Trophoblast cell (in vitro differentiated cells and primary cell): Measurements from ENCODE around the gene ARHGEF11.

ENCODE experiments used
- DNase-seq, 2 donors: peaks; one replicate each; pipeline ENCODE4 v3.0.0-alpha.2; 2016
- H2AFZ ChIP-seq: 2 replicates; pipeline ENCODE4 v1.6.1; 2013; ENCODE audit warnings: low read length, moderate library complexity, mild to moderate bottlenecking; ENCODE audit not compliant: insufficient read depth, poor library complexity
- H2AK5ac ChIP-seq: 2 replicates; pipeline ENCODE4 v1.6.1; 2013; ENCODE audit warnings: mild to moderate bottlenecking, low read length
- H2BK120ac ChIP-seq: 2 replicates; pipeline ENCODE4 v1.6.1; 2013; ENCODE audit warnings: low read length, mild to moderate bottlenecking, moderate library complexity; ENCODE audit not compliant: insufficient read depth, poor library complexity
- H2BK12ac ChIP-seq: 2 replicates; pipeline ENCODE4 v1.6.1; 2013; ENCODE audit warnings: mild to moderate bottlenecking, low read length, moderate library complexity
- H2BK5ac ChIP-seq: 2 replicates; pipeline ENCODE4 v1.6.1; 2013; ENCODE audit warnings: low read length, low read depth, moderate library complexity, mild to moderate bottlenecking; ENCODE audit not compliant: poor library complexity
- H3K14ac ChIP-seq: 2 replicates; pipeline ENCODE4 v1.6.1; 2013; ENCODE audit warnings: mild to moderate bottlenecking, low read length
- H3K18ac ChIP-seq: 2 replicates; pipeline ENCODE4 v1.6.1; 2013; ENCODE audit warnings: mild to moderate bottlenecking, low read length
- H3K23ac ChIP-seq: 2 replicates; pipeline ENCODE4 v1.6.1; 2013; ENCODE audit warnings: low read length
- H3K27ac ChIP-seq: 2 replicates; pipeline ENCODE4 v1.5.1; 2013; ENCODE audit warnings: low read depth, mild to moderate bottlenecking, inconsistent platforms, low read length, moderate library complexity
- H3K27me3 ChIP-seq: 2 replicates; pipeline ENCODE4 v1.6.1; 2013; ENCODE audit warnings: inconsistent platforms, mild to moderate bottlenecking, low read length, moderate library complexity; ENCODE audit not compliant: insufficient read depth
- H3K36me3 ChIP-seq, 2 experiments: 1 replicate in 1 of 2; 2 replicates in 1 of 2; pipeline ENCODE4 v1.6.1; 2013; ENCODE audit warnings: low read length in 2 of 2, mild to moderate bottlenecking in 2 of 2, moderate library complexity in 1 of 2; ENCODE audit not compliant: insufficient read depth in 2 of 2, control insufficient read depth in 1 of 2
- H3K4ac ChIP-seq: 2 replicates; pipeline ENCODE4 v1.6.1; 2013; ENCODE audit warnings: low read depth, mild to moderate bottlenecking, low read length, moderate library complexity
- H3K4me1 ChIP-seq, 2 experiments: 1 replicate in 1 of 2; 2 replicates in 1 of 2; pipeline ENCODE4 v1.6.1; 2013; ENCODE audit warnings: low read length in 2 of 2, mild to moderate bottlenecking in 2 of 2, moderate library complexity in 1 of 2; ENCODE audit not compliant: insufficient read depth in 2 of 2, control insufficient read depth in 1 of 2
- H3K4me2 ChIP-seq: 2 replicates; pipeline ENCODE4 v1.6.1; 2013; ENCODE audit warnings: inconsistent platforms, mild to moderate bottlenecking, low read length, moderate library complexity
- H3K4me3 ChIP-seq: 2 replicates; pipeline ENCODE4 v1.5.1; 2013; ENCODE audit warnings: mild to moderate bottlenecking, low read depth, low read length, inconsistent platforms
- H3K79me1 ChIP-seq: one replicate; pipeline ENCODE4 v1.6.1; 2013; ENCODE audit warnings: low read length
- H3K79me2 ChIP-seq: 2 replicates; pipeline ENCODE4 v1.6.1; 2013; ENCODE audit warnings: low read length, mild to moderate bottlenecking; ENCODE audit not compliant: control insufficient read depth, insufficient read depth, poor library complexity
- H3K9ac ChIP-seq: 2 replicates; pipeline ENCODE4 v1.6.1; 2013; ENCODE audit warnings: mild to moderate bottlenecking, low read length
- H3K9me3 ChIP-seq: 2 replicates; pipeline ENCODE4 v1.6.1; 2013; ENCODE audit warnings: low read depth, mild to moderate bottlenecking, control low read depth, inconsistent platforms, low read length; ENCODE audit not compliant: insufficient read depth
- H4K12ac ChIP-seq: 2 replicates; pipeline ENCODE4 v1.6.1; 2013; ENCODE audit warnings: low read depth, mild to moderate bottlenecking, low read length, moderate library complexity
- H4K8ac ChIP-seq: 2 replicates; pipeline ENCODE4 v1.6.1; 2013; ENCODE audit warnings: low read depth, mild to moderate bottlenecking, low read length, moderate library complexity
- H4K91ac ChIP-seq: one replicate; pipeline ENCODE4 v1.6.1; 2013; ENCODE audit warnings: low read depth, mild to moderate bottlenecking, low read length, moderate library complexity
- WGBS: extraction: QIAGEN DNeasy Blood & Tissue Kit; methylation state at CpG from one replicate; pipeline ENCODE4 v1.1.7; 2013; ENCODE audit warnings: missing lambda C conversion rate; ENCODE audit not compliant: insufficient read length, insufficient coverage; ENCODE audit errors: extremely low coverage; 5-methylcytosine and 5-hydroxymethylcytosine counted together

ARHGEF11 gene

GRCh38 chr1:156909671-156910070 lies 135.9 kb downstream of the ARHGEF11 start:
- no peak overlapping the region for H3K18ac ChIP-seq
- no peak overlapping the region for H3K4me2 ChIP-seq
- no peak overlapping the region for H2AFZ ChIP-seq
- peaks cover 0 to 4% of the 10 kb centered on the region in 2 experiments for H3K4me1 ChIP-seq
- H2BK120ac ChIP-seq = no peak overlapping the region
- no peak for DNase-seq
- H3K9ac ChIP-seq = no peak overlapping the region
- no peak overlapping the region for H4K91ac ChIP-seq
- H2BK5ac ChIP-seq = no peak overlapping the region
- no peak overlapping the region for H3K4ac ChIP-seq
- H2AK5ac ChIP-seq = no peak overlapping the region
- H4K12ac ChIP-seq = no peak overlapping the region
- no peak overlapping the region for H3K14ac ChIP-seq
- no peaks in the 10 kb centered on the region for H3K27me3 ChIP-seq
- no peak overlapping the region for H3K4me3 ChIP-seq
- peaks cover 3% of the 10 kb centered on the region for H3K9me3 ChIP-seq
- no peak overlapping the region for H4K8ac ChIP-seq
- H3K23ac ChIP-seq = no peak overlapping the region
- no peak overlapping the region for H3K27ac ChIP-seq
- H3K79me1 ChIP-seq = no peaks in the 10 kb centered on the region
- H3K36me3 ChIP-seq = peaks cover 82 to 89% of the 10 kb centered on the region in 2 experiments
- H3K79me2 ChIP-seq = no peaks in the 10 kb centered on the region
- WGBS = no CpG with 5 or more reads among the region's 5 CpGs
- no peak overlapping the region for H2BK12ac ChIP-seq

DNA sequence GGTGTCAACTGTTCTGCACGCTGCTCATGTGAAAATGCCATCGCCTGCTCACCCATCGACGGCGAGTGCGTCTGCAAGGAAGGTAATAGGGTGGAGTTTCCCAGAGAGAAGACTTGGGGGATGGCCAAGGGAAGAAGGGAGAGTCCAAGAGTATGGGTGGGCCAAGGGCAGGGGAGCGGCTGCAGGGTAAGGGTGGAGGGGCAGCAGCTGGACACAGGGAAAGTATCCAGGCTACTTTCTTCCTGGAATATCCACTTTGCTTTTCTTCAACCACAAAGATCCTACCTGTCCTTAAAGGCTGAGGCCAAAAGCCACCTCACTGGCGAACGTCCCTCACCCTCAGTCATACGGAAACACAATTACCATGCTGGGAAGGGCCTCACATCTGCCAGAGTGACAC lies 136.6 kb downstream of the ARHGEF11 start:
- no peak overlapping the region for H3K23ac ChIP-seq

GRCh38 chr1:156908541-156908940 lies 137.0 kb downstream of the ARHGEF11 start:
- Histone ChIP-seq H3K4me2 (no peak overlapping the region), H4K91ac (no peak overlapping the region), H3K9ac (no peak overlapping the region), H3K36me3 (peaks cover 75 to 81% of the 10 kb centered on the region in 2 experiments), H3K79me1 (no peaks in the 10 kb centered on the region), H3K9me3 (peaks cover 5% of the 10 kb centered on the region), H2BK12ac (no peak overlapping the region), H2BK120ac (no peak overlapping the region), H3K27ac (no peak overlapping the region), H2BK5ac (no peak overlapping the region), H3K79me2 (no peaks in the 10 kb centered on the region), H4K12ac (no peak overlapping the region), H3K14ac (no peak overlapping the region), H3K23ac (no peak overlapping the region), H4K8ac (no peak overlapping the region), H3K4me3 (no peak overlapping the region), H3K27me3 (no peaks in the 10 kb centered on the region), H2AFZ (no peak overlapping the region), H3K18ac (no peak overlapping the region), H2AK5ac (no peak overlapping the region), H3K4me1 (peaks cover 0 to 4% of the 10 kb centered on the region in 2 experiments), H3K4ac (no peak overlapping the region)
- DNase-seq = no peak
- WGBS = no CpG with 5 or more reads among the region's 29 CpGs

More for the DNA sequence above, 136.6 kb downstream of the ARHGEF11 start:
- H3K14ac ChIP-seq = no peak overlapping the region
- H3K9me3 ChIP-seq = peaks cover 3% of the 10 kb centered on the region
- no peak overlapping the region for H2BK120ac ChIP-seq
- peaks cover 0 to 4% of the 10 kb centered on the region in 2 experiments for H3K4me1 ChIP-seq
- WGBS = no CpG with 5 or more reads among the region's 10 CpGs
- no peak overlapping the region for H4K8ac ChIP-seq
- H2AFZ ChIP-seq = no peak overlapping the region
- no peak overlapping the region for H4K91ac ChIP-seq
- H3K9ac ChIP-seq = no peak overlapping the region
- no peak overlapping the region for H4K12ac ChIP-seq
- no peak overlapping the region for H2BK12ac ChIP-seq
- no peaks in the 10 kb centered on the region for H3K79me2 ChIP-seq
- H3K18ac ChIP-seq = no peak overlapping the region
- DNase-seq = no peak
- no peak overlapping the region for H2BK5ac ChIP-seq
- no peak overlapping the region for H2AK5ac ChIP-seq
- no peaks in the 10 kb centered on the region for H3K79me1 ChIP-seq
- peaks cover 79 to 85% of the 10 kb centered on the region in 2 experiments for H3K36me3 ChIP-seq
- no peak overlapping the region for H3K4me2 ChIP-seq
- no peak overlapping the region for H3K4me3 ChIP-seq
- no peak overlapping the region for H3K4ac ChIP-seq
- H3K27ac ChIP-seq = no peak overlapping the region
- H3K27me3 ChIP-seq = no peaks in the 10 kb centered on the region

- Histone ChIP-seq H3K14ac (no peak overlapping the region), H3K4me1 (peaks cover 0 to 3% of the 10 kb centered on the region in 2 experiments), H4K91ac (no peak overlapping the region), H3K27ac (no peak overlapping the region), H2AFZ (no peak overlapping the region), H3K9ac (no peak overlapping the region), H2AK5ac (no peak overlapping the region), H3K4me3 (no peak overlapping the region), H3K27me3 (no peaks in the 10 kb centered on the region), H3K23ac (no peak overlapping the region), H3K79me2 (no peaks in the 10 kb centered on the region), H2BK120ac (no peak overlapping the region), H3K36me3 (peaks cover 62 to 63% of the 10 kb centered on the region in 2 experiments), H3K9me3 (peaks cover 5% of the 10 kb centered on the region), H3K4ac (no peak overlapping the region), H3K4me2 (no peak overlapping the region), H3K18ac (no peak overlapping the region), H3K79me1 (no peaks in the 10 kb centered on the region), H4K12ac (no peak overlapping the region), H2BK12ac (no peak overlapping the region), H2BK5ac (no peak overlapping the region), H4K8ac (no peak overlapping the region)
- DNase-seq = no peak
- no CpG with 5 or more reads among the region's 16 CpGs for WGBS
Measured at GRCh38 chr1:156906206-156906906, 139.2 kb downstream of the ARHGEF11 start.
